ENCODE results near the gene CNTNAP2. TPM values are rescaled to one million over a fixed set of nuclear protein-coding genes. Genes with fewer than 3 reads are reported as not detected.

The CNTNAP2 gene
- total and polyA plus RNA-seq, 2 of the 8 experiments (the other 6 are each of a cell fraction or from before 2014, with no cell fraction given), result 27.9 to 71.0 TPM

DNA sequence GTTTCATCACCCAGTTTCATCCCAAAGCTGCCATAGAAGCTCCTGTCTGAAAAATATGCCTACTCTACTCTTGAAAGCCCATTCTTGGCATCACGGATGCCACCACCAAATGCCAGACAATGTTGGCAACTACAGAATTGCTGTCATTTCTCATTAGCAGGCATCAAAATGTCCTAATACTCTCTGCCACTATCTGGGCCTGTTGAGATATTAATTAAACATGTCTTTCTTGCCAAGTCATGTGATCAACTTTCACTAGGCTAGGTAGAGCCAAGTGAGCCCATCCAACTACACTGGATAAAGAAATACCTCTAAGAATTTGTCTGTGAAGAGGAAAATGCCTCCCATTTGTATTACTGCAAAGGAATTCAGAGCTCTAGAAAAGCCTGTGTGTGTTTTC, 1380.6 kb downstream of the CNTNAP2 start:
- Histone ChIP-seq H3K18ac (ENCODE audit: extremely low read depth, low read length) (no peak overlapping the region), H3K27me3 (replicated peaks in 1 of 4; ENCODE audit: control insufficient read depth in 3 of 4, extremely low read depth in 1 of 4, insufficient read depth in 3 of 4, low read length in 3 of 4) (no peaks in the 10 kb centered on the region), H3K23me2 (ENCODE audit: low read depth, low read length) (no peaks in the 10 kb centered on the region), H3K27ac (ENCODE audit: low read depth, low read length) (no peak overlapping the region), H3K79me2 (ENCODE audit: control insufficient read depth in 1 of 2, insufficient read depth in 2 of 2, low read length in 2 of 2) (no peaks in the 10 kb centered on the region), H3K9ac (replicated peaks in 1 of 4; ENCODE audit: extremely low read depth in 1 of 4, low read depth in 3 of 4, low read length in 3 of 4) (no peak overlapping the region), H4K91ac (replicated peaks; ENCODE audit: insufficient read length, low read length) (no peak overlapping the region), H3K4me1 (replicated peaks in 1 of 4; ENCODE audit: control insufficient read depth in 3 of 4, insufficient read depth in 4 of 4, low read length in 3 of 4) (no peaks in the 10 kb centered on the region), H4K8ac (ENCODE audit: extremely low read depth, insufficient read depth, low read length) (no peak overlapping the region), H2BK5ac (ENCODE audit: low read depth, low read length) (no peak overlapping the region), H3K4me2 (ENCODE audit: insufficient read depth in 1 of 2, low read depth in 2 of 2, low read length in 2 of 2) (no peak overlapping the region), H3K36me3 (ENCODE audit: control insufficient read depth in 2 of 4, insufficient read depth in 4 of 4, low read length in 3 of 4) (no peaks in the 10 kb centered on the region), H2AK5ac (ENCODE audit: low read depth, low read length) (no peak overlapping the region), H2BK15ac (ENCODE audit: low read length) (no peak overlapping the region), H2BK120ac (replicated peaks; ENCODE audit: low read depth, low read length) (no peak overlapping the region), H3K56ac (replicated peaks; ENCODE audit: insufficient read length, low read depth, low read length) (no peak overlapping the region), H3K79me1 (ENCODE audit: low read depth, low read length) (no peaks in the 10 kb centered on the region), H2BK20ac (ENCODE audit: low read length) (no peak overlapping the region), H4K20me1 (replicated peaks in 1 of 2; ENCODE audit: control insufficient read depth in 1 of 2, insufficient read depth in 2 of 2, low read length in 2 of 2) (no peaks in the 10 kb centered on the region), H3K4me3 (ENCODE audit: extremely low read depth in 1 of 4, insufficient read depth in 2 of 4, low read depth in 3 of 4, low read length in 4 of 4) (no peak overlapping the region), H3K9me3 (ENCODE audit: insufficient read depth in 2 of 2, low read depth in 1 of 2, low read length in 1 of 2) (peaks cover 2 to 4% of the 10 kb centered on the region in 2 experiments; a peak in 1 of 4 replicates), H3K4ac (replicated peaks; ENCODE audit: insufficient read length, low read depth, low read length) (no peak overlapping the region), H4K5ac (ENCODE audit: insufficient read length, low read depth, low read length) (no peak overlapping the region), H3K23ac (ENCODE audit: insufficient read length) (no peak overlapping the region), H3K14ac (ENCODE audit: insufficient read length) (no peak overlapping the region), H2BK12ac (ENCODE audit: low read depth, low read length) (no peak overlapping the region), H2AFZ (ENCODE audit: low read length) (no peak overlapping the region)
- TF ChIP-seq SIRT6 (IDR thresholded peaks at IDR 0.05; ENCODE audit: low read length), result no peak
- no peak for TF ChIP-seq TCF12 (IDR thresholded peaks at IDR 0.05; ENCODE audit: low read depth, low read length)
- TF ChIP-seq CEBPB (IDR thresholded peaks at IDR 0.05; ENCODE audit: low read depth, low read length), result no peak
- TF ChIP-seq CTCF (IDR thresholded peaks at IDR 0.05; ENCODE audit: control extremely low read depth in 1 of 3, insufficient read depth in 1 of 3, low read depth in 1 of 3, low read length in 3 of 3), result no peak
- no peak for TF ChIP-seq TAF1 (IDR thresholded peaks at IDR 0.05; ENCODE audit: low read depth, low read length)
- no peak for TF ChIP-seq CTBP2 (IDR thresholded peaks at IDR 0.05; ENCODE audit: borderline replicate concordance, insufficient read depth, insufficient read length, low read length)
- CTCF ChIA-PET (ENCODE audit: partially characterized antibody), result interaction anchor here (0.8 kb wide), 1 partner anchor 593 kb away, joined by 3 read pairs; no protein-coding TSS in a partner anchor
- no peak for FAIRE-seq
- no peak for DNase-seq (ENCODE audit: low read depth in 1 of 2, low spot score in 2 of 2)
- 100% methylated on average over 1 of the region's 1 CpG; no CpG with 5 or more reads in 1 of the 2 experiments for WGBS, 2 experiments (ENCODE audit: extremely low coverage in 1 of 2, insufficient coverage in 1 of 2, insufficient read length in 1 of 2, insufficient replicate concordance in 2 of 2, low coverage in 1 of 2, low lambda C conversion rate in 2 of 2, missing lambda C conversion rate in 1 of 2)
- POLR2A ChIA-PET (ENCODE audit: partially characterized antibody), result no interaction called here
